Measurements from ENCODE around the gene MSRB1. TPM values are rescaled to one million over a fixed set of nuclear protein-coding genes. Genes with fewer than 3 reads are reported as not detected.

MSRB1 gene
- total RNA-seq, 1 experiment from 2014 or later = 18.3 TPM

- no peak for TF ChIP-seq CTCF (IDR thresholded peaks at IDR 0.05 in 2 of 3, conservative IDR thresholded peaks at IDR 0.05 in 1 of 3; ENCODE audit: borderline replicate concordance in 1 of 3, insufficient read depth in 1 of 3, low read depth in 2 of 3, low read length in 2 of 3)
- no peak for TF ChIP-seq EZH2 (IDR thresholded peaks at IDR 0.05)
- TF ChIP-seq CEBPB (IDR thresholded peaks at IDR 0.05; ENCODE audit: low read depth) = no peak
- no peak for TF ChIP-seq FOSL1 (IDR thresholded peaks at IDR 0.05; ENCODE audit: low read depth)
- no peak for TF ChIP-seq SP1 (IDR thresholded peaks at IDR 0.05; ENCODE audit: low read depth)
- TF ChIP-seq POLR2A (IDR thresholded peaks at IDR 0.05; ENCODE audit: borderline replicate concordance, extremely low read depth, insufficient read depth, insufficient read length) = no peak
Observed at GRCh38 chr16:1973461-1974156, 30.6 kb upstream of the MSRB1 start (continued).

DNA sequence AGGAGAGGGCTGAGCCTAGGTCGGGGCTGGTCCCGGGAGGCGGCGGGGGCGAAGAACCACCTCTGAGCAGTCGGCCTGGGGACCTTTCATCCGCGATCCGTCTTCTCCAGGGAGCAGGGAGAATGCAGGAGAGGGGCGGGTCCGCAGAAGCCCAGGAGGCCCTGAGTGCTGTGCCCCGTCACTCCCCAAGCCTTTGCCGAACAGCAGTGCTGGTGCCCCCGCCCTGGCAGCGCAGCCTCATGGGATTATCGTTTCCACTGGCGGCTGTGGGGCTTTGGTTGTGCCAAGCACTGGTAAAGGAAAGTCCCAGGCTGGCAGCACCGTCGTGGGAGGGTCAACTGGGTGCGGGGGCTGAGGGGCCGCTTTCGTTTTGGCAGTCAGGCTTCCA lies 29.5 kb upstream of the MSRB1 start:
- Histone ChIP-seq H4K20me1 (ENCODE audit: insufficient read depth) (no peaks in the 10 kb centered on the region), H3K4me1 (ENCODE audit: control insufficient read depth in 1 of 2, insufficient read depth in 2 of 2, low read length in 2 of 2) (peaks cover 7 to 18% of the 10 kb centered on the region in 2 experiments), H3K9me3 (ENCODE audit: control insufficient read depth in 1 of 2, insufficient read depth in 1 of 2, low read depth in 1 of 2, low read length in 2 of 2) (no peaks in the 10 kb centered on the region), H3K79me2 (ENCODE audit: insufficient read depth, low read length) (peaks cover 37% of the 10 kb centered on the region), H3K36me3 (ENCODE audit: control insufficient read depth in 1 of 2, insufficient read depth in 2 of 2, low read length in 2 of 2) (peaks cover 0 to 35% of the 10 kb centered on the region in 2 experiments; a peak in 2 of 4 replicates), H3K9me2 (ENCODE audit: insufficient read depth) (no peaks in the 10 kb centered on the region), H3K4me2 (ENCODE audit: low read length) (peak overlapping the region; percentile 98), H2AFZ (ENCODE audit: low read depth, low read length, poor library complexity, severe bottlenecking) (no peak overlapping the region), H3K4me3 (replicated peaks in 1 of 2; ENCODE audit: low read depth in 1 of 2, low read length in 2 of 2) (peak overlapping the region; percentile 75 to 96), H3K27me3 (ENCODE audit: insufficient read depth, low read length) (no peaks in the 10 kb centered on the region), H3K27ac (ENCODE audit: low read depth, low read length) (peak overlapping the region; percentile 95), H3K9ac (ENCODE audit: low read length) (peak overlapping the region; percentile 98)
- TSS peak; percentile 47 for BruUV-seq (replicated peaks)
- CTCF ChIA-PET = no interaction called here
- RAD21 ChIA-PET (ENCODE audit: low non-redundant PET in 1 of 2, low total read pairs in 2 of 2, uncharacterized antibody in 2 of 2, unreplicated experiment in 2 of 2) = no interaction called here
- intact Hi-C loops (cut with micrococcal nuclease) = no loop called here
- TF ChIP-seq CEBPB (IDR thresholded peaks at IDR 0.05; ENCODE audit: low read depth) (no peak), REST (IDR thresholded peaks at IDR 0.05; ENCODE audit: low read depth) (no peak), JUND (IDR thresholded peaks at IDR 0.05) (no peak), EZH2 (IDR thresholded peaks at IDR 0.05) (no peak)
- DNase-seq (ENCODE audit: low read depth, low spot score) (no peak), ATAC-seq (peak; percentile 37)
- POLR2A ChIA-PET = interaction anchor here (1.1 to 4.0 kb wide), 3 partner anchors 11 to 183 kb away, joined by 4 to 21 read pairs (median 5); partner anchors contain the start of gene TRAF7

Measured in HCT116 (cell line).